GM18505 (cell line): ENCODE data around the gene MRPL23.

Source experiments
- ATAC-seq: cut with Tn5 transposase; IDR thresholded peaks from one replicate; pipeline ENCODE4 v1.9.1; 2021; ENCODE audit not compliant: unreplicated experiment
- POLR2A ChIP-seq: IDR thresholded peaks from 4 replicates; pipeline ENCODE4 v1.6.1; 2011; ENCODE audit warnings: borderline replicate concordance; ENCODE audit not compliant: insufficient read depth, insufficient read length; ENCODE audit errors: extremely low read depth

The MRPL23 gene

DNA sequence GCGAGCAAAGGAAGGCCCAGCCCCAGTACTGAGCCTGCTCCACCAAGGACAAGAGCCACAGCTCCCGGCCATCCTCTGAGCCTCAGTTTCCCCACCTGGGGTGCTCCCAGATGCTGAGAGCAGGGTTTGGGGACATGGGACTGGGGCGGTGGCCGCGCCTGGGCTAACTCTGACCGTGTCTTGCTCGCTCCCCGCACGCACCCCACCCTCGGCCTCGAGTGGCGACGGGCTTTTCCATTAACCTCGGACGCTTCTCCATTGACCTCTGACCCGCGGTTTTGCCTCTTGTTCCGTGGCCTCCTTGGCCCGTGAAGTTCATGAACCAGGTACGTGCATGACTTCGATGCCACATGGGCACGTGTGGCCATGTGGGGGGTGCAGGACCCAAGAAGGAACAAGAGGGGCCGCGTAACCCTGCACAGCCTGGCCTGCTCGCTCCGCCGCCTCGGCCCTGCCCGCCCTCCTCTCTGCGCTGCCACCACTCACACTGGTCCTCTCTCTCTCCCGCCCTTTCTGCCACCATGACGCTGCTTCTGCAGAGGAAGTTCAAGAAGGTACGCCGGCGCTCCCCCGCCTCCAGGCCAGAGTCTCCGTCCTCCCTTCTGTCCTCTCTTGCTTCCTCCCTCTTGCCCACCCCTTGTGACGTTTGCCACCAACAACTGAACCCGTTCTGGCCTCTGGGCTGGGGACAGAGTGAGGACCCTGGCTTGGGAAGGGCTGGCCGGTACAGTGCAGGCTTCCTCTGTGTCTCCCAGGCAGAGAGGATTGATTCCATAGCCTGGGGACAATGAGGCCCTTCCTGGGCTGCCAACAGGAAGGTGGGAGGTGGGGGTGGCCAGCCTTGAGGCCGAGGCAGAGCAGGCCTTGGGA, 20.7 kb upstream of the MRPL23 start:
- no peak for TF ChIP-seq POLR2A
- ATAC-seq: no peak

- no peak for TF ChIP-seq POLR2A
- ATAC-seq: no peak
Measured at GRCh38 chr11:1927026-1927847, 19.9 kb upstream of the MRPL23 start.

GRCh38 chr11:1927848-1928469, 19.2 kb upstream of the MRPL23 start:
- ATAC-seq: no peak
- TF ChIP-seq POLR2A: no peak

DNA sequence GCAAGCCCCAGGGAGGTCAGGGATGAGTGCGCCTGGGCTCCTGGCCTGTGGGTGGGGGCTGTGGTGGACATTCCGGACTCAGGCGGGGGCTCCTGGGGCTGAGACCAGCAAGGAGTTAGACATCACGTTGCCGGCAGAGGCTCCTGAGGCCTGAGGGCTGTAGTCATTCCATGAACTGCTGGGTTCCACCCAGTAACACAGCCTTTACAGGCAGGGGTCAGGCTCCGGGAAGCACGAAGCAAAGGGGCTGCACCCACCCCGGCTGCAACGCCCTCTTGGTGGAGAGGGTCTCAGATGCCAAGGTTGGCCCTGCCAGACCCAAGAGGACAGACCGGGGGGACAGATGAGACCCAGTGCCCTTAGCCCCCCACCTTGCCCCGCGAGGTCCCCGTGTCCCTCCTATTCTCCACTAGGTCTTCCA, 18.7 kb upstream of the MRPL23 start:
- no peak for ATAC-seq

GRCh38 chr11:1928891-1929541, 18.1 kb upstream of the MRPL23 start:
- no peak for ATAC-seq
- no peak for TF ChIP-seq POLR2A

More for the DNA sequence above, 18.7 kb upstream of the MRPL23 start:
- no peak for TF ChIP-seq POLR2A

DNA sequence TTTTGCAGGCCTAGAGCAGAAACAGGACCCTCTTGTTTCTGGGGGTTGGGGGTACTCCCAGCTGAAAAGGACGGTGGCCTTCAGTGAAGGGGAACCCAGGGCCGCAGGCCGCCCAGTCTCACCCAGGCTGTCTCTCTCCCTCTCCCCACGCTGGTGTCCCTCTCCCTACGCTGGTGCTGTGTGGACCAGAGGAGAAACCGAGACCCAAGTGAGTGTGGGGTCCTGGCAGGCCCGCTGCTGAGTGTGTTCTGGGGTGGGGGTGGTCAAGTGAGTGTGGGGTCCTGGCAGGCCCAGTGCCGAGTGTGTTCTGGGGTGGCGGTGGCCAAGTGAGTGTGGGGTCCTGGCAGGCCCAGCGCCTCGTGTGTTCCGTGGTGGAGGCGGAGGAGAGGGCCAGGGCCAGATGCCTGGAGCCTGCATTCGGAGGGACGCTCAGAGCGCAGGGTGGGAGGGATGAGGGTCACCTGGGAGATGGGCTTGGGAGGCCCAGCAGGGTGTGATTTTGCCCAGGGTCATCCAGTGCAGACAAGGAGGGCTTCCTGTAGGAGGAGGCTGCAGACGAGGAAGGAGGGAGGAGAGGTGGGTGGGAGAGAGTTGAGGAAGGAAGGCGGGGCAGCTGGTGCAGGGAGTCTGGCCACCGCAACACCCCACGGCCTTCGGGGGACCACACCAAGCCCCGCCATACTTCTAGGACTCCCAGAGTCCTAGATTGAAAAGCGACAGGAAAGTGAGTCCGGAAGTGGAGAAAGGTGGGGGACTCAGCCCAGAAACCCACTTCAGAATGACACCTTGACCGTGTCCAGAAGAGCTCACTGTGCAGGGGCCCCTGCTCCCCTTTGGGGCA, 17.3 kb upstream of the MRPL23 start:
- no peak for TF ChIP-seq POLR2A
- no peak for ATAC-seq

DNA sequence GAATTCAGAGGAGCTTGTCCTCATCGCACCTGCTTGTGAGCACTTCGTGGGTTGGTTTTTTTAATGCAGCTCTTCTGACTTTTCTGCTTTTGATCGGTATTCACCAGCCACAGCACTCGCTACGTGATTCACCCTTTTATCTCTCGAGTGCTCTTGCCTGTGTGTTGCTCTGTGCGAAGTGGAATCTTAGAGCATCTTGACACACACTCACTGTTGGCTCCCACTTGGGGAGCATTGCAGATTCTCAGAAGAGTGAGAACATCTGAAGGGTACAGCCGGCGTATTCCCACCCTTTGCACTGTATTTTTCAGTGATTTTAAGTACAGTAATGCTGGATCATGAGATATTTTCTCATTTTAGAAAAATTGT, 16.7 kb upstream of the MRPL23 start:
- no peak for ATAC-seq
- no peak for TF ChIP-seq POLR2A

DNA sequence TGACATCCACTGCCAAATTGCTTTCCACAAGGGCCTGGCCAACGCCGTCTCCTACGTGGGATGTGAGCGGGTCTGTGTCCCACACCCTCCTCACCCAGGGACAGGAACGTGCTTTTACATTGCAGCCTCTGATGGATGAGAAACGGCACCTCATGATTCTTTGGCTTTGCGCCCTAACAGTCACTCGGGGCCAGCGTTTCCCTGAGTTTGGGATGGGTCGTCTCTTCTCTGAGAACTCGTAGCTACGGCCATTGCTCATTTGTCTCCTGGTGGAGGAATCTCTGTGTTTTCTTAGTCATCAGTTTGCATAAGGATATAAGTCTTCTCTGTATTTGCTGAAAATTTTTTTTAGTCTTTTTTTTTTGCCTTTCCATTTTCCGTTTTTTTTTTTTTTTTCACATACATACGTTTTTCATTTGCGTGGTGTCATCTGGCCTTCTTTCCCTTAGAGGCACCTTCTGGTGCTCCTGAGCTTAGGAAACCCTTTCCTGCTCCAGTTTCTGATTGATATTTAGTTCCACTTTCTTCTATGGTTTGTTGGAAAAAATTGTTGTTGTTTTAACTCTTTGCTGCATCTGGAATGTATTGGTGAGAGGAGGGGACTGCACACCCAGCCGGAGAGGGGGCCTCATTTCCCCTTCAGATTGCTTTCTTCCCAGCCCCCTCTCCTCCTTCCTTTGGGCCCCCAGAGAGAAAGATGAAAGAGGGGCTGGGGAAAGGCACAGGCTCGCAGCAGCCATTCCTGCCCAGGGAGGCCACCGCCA, 15.6 kb upstream of the MRPL23 start:
- no peak for ATAC-seq
- no peak for TF ChIP-seq POLR2A

- TF ChIP-seq POLR2A: no peak
- no peak for ATAC-seq
Measured at GRCh38 chr11:1932105-1932480, 15.0 kb upstream of the MRPL23 start.

DNA sequence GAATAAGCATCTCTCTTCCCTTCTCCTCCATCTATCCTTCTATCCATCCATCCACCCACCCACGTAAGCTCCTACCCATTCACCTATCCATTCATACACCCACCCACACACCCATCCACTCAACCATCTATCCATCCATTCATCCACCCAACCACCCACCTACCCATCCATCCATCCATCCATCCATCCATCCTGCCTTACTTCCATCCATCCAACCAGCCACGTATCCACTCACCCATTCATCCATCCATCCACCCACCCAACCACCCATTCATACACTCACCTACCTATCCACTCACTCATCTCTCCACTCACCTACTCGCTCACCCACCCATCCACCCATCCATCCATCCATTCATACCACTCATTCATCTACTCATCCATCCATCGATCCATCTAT, 14.5 kb upstream of the MRPL23 start:
- no peak for TF ChIP-seq POLR2A
- no peak for ATAC-seq

DNA sequence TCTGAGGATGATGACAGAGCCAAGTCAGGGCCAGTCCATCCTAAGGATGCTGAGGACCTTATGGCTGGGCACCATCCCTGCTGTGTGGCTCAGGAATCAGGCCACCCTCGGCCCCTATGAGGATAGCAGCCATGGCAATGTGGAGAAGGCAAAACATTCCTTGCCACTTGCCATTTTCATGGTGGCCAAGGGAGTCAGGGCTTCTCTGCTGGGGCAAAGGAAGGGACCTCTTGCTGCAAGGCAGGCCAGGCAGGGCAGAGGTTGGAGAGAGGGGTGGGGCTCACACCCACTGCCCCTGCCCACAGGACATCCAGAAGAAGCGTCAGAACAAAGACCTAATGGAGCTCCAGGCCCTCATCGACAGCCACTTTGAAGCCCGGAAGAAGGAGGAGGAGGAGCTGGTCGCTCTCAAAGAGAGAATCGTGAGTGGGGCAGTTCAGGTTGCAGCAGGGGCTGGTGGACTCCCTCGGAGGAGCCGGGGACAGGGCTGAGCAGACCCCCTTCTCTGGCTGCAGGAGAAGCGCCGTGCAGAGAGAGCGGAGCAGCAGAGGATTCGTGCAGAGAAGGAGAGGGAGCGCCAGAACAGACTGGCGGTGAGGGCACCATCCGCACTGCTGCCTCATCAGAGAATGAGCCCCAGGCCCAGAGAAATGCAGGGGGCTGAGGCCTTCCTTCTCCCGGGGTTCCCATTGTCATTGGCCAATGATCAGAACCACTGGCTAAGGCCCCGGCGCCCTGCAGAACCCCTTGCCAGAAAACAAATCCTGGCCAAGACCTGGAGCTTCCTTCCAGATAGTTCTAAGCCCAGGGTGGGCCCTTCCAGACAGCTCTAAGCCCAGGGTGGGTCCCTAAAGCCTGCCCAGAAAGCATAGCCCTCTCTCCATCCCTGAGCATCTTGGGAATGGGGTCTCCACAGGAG, 13.5 kb upstream of the MRPL23 start:
- TF ChIP-seq POLR2A: no peak
- no peak for ATAC-seq
